ENCODE data around the gene EIF1.
"Not testable (repeated sequence)": the region's sequence is repeated elsewhere in the genome, so short reads cannot be mapped to it uniquely, and the experiment has no call there.

The EIF1 gene

GRCh38 chr17:41688641-41689496 is at the start of gene EIF1:
EIF1 (plus strand) TSS chr17:41688885; CDS start chr17:41689039, 154 bp downstream.
- DNase-seq, result peak; percentile 100

- DNase-seq, result no peak
Measured at GRCh38 chr17:41638941-41639340, 49.7 kb upstream of the EIF1 start.

GRCh38 chr17:41639492-41640473 is 48.9 kb upstream of the EIF1 start:
- no peak for DNase-seq

- DNase-seq, result not testable (repeated sequence)
Measured at GRCh38 chr17:41640596-41640995, 48.1 kb upstream of the EIF1 start.

GRCh38 chr17:41642252-41643156 is 46.2 kb upstream of the EIF1 start:
- DNase-seq, result no peak

- no peak for DNase-seq
Measured at GRCh38 chr17:41647038-41647813, 41.5 kb upstream of the EIF1 start.

GRCh38 chr17:41647940-41648410 is 40.7 kb upstream of the EIF1 start:
- peak; percentile 86 for DNase-seq

- DNase-seq, result peak; percentile 85
Measured at GRCh38 chr17:41648411-41649195, 40.1 kb upstream of the EIF1 start.

- no peak for DNase-seq
Measured at GRCh38 chr17:41649923-41650519, 38.7 kb upstream of the EIF1 start.

- no peak for DNase-seq
Measured at GRCh38 chr17:41650794-41651624, 37.7 kb upstream of the EIF1 start.

GRCh38 chr17:41651625-41652460 is 36.8 kb upstream of the EIF1 start:
- no peak for DNase-seq

- no peak for DNase-seq
Measured at GRCh38 chr17:41652461-41652970, 36.2 kb upstream of the EIF1 start.

GRCh38 chr17:41653421-41653820 is 35.3 kb upstream of the EIF1 start:
- DNase-seq, result no peak

- no peak for DNase-seq
Measured at GRCh38 chr17:41653892-41654677, 34.6 kb upstream of the EIF1 start.

- no peak for DNase-seq
Measured at GRCh38 chr17:41654678-41655607, 33.7 kb upstream of the EIF1 start.

- no peak for DNase-seq
Measured at GRCh38 chr17:41655611-41656111, 33.0 kb upstream of the EIF1 start.
